ENCODE measurements around the gene CDH2.

The CDH2 gene

DNA sequence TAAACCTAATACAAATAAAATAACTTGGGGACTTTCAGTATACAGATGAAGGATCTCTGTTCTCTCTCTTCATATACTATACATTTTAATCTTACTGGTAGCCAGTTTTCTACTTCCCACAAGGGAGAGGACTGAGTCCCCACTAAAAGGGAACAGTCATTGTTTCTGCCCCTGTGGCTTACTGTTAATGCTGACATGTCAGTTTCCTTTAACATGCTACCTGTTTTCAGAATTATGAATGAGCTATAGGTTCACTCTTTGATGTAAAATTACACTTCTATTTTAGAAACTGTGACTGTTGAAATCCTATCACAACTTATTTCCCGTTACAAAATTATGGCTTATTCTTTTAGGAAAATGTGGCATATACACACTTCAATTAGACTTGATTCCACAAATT is 207.7 kb downstream of the CDH2 start:
- no CpG with 5 or more reads among the region's 1 CpG for WGBS (ENCODE audit: insufficient coverage, insufficient read length)
- H3K9me3 ChIP-seq (ENCODE audit: control insufficient read depth, insufficient read depth, low read length), result no peaks in the 10 kb centered on the region
- no peaks in the 10 kb centered on the region for H3K27me3 ChIP-seq (ENCODE audit: control insufficient read depth, insufficient read depth, low read length)
- H3K4me1 ChIP-seq (ENCODE audit: control insufficient read depth, insufficient read depth, low read length), result 0 out of 2 replicates have a peak, but pooled peaks cover 2% of the 10 kb centered on the region
- H3K4me3 ChIP-seq (ENCODE audit: low read length), result no peak overlapping the region
- H3K27ac ChIP-seq (ENCODE audit: low read length), result no peak overlapping the region
- no peaks in the 10 kb centered on the region for H3K36me3 ChIP-seq (ENCODE audit: control insufficient read depth, insufficient read depth, low read length)
- no peak for DNase-seq (ENCODE audit: low read depth, low spot score)

DNA sequence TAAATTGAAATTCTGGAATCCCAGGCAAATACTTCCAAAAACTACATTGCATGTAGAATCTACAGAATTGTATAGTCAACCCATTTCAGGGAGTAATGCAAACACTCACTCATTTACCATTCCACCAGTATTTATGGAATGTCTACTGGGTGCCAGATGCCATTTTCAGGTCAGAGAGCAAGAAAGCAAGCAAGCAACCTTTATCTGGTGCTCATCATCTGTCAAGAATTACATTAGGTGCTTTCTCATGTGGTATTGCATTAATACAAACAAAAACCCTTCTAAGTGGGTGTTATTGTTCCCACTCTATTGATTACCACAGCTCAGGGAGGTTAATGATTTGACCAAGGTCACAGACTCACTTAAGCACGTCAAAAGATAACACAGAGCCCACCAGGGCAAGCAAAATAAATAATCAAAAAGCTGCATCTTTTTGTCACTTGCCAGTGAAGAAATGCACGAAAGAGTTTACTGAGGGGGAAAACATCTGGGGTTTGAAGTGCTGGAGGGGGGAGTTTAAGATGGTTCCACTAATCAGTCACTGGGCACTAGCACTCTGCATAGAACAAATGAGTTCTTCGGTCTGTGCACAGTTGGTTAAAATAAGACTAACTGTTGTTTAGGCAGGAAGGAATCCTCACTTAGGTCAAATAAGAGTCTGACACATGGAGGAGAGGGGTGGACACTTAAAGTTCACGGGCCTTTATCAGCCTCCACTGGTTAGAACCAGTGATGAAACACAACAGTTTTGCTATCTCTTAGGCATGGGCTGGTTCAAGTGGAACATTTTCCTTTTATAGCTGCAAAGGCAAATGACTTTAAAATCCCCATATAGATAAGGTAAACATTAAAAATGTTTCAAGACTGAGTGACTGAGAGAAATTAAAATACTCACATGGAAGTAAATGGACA is 208.8 kb downstream of the CDH2 start:
- no peaks in the 10 kb centered on the region for H3K9me3 ChIP-seq (ENCODE audit: control insufficient read depth, insufficient read depth, low read length)
- no peaks in the 10 kb centered on the region for H3K27me3 ChIP-seq (ENCODE audit: control insufficient read depth, insufficient read depth, low read length)
- H3K27ac ChIP-seq (ENCODE audit: low read length), result no peak overlapping the region
- 0 out of 2 replicates have a peak, but pooled peaks cover 2% of the 10 kb centered on the region for H3K4me1 ChIP-seq (ENCODE audit: control insufficient read depth, insufficient read depth, low read length)
- H3K4me3 ChIP-seq (ENCODE audit: low read length), result no peak overlapping the region
- H3K36me3 ChIP-seq (ENCODE audit: control insufficient read depth, insufficient read depth, low read length), result no peaks in the 10 kb centered on the region
- DNase-seq (ENCODE audit: low read depth, low spot score), result no peak
- WGBS (ENCODE audit: insufficient coverage, insufficient read length), result no CpG with 5 or more reads among the region's 4 CpGs

DNA sequence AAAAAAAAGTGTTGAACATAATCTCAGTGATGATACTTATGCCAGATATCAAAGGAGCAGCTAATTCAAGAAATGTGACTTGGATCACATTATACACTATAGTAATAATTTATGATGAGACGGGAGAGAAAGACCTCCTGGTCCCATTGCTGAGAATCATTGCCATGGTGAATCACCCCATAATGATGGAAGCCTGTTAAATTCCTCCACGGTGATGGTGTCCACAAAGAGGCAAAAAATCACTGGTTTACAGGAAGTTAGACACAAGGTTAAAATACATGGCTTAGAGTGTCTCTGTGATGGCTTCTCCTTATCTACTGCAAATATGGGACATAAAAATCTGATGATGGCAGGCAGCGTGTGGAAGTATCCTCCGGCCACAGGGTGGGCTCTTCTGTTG is 210.0 kb downstream of the CDH2 start:
- H3K36me3 ChIP-seq (ENCODE audit: control insufficient read depth, insufficient read depth, low read length), result no peaks in the 10 kb centered on the region
- no CpG with 5 or more reads among the region's 4 CpGs for WGBS (ENCODE audit: insufficient coverage, insufficient read length)

DNA sequence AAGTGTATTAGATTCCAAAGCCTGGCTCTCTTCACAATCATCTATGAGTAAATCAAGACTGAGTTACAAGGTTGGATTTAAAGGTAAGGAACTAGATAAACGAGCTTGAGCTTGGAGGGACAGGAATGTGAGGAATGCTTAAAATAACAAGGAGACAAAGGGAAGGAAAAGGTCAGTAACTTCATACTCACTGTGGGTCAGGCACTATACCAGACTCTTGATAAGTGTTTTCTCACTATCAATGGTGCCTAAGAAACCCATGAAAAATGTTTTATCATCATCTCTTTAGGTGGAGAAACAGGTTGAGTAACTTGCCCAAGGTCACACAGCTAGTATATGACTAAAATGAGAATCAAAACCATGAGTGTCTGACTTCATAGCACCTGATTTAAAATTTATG is 212.1 kb downstream of the CDH2 start:
- no peak overlapping the region for H3K4me3 ChIP-seq (ENCODE audit: low read length)
- H3K4me1 ChIP-seq (ENCODE audit: control insufficient read depth, insufficient read depth, low read length), result 0 out of 2 replicates have a peak, but pooled peaks cover 2% of the 10 kb centered on the region
- DNase-seq (ENCODE audit: low read depth, low spot score), result no peak
- no CpG with 5 or more reads among the region's 1 CpG for WGBS (ENCODE audit: insufficient coverage, insufficient read length)
- H3K27ac ChIP-seq (ENCODE audit: low read length), result no peak overlapping the region
- H3K27me3 ChIP-seq (ENCODE audit: control insufficient read depth, insufficient read depth, low read length), result no peaks in the 10 kb centered on the region
- H3K36me3 ChIP-seq (ENCODE audit: control insufficient read depth, insufficient read depth, low read length), result no peaks in the 10 kb centered on the region
- H3K9me3 ChIP-seq (ENCODE audit: control insufficient read depth, insufficient read depth, low read length), result no peaks in the 10 kb centered on the region

More for the DNA sequence above, 210.0 kb downstream of the CDH2 start:
- H3K4me3 ChIP-seq (ENCODE audit: low read length), result no peak overlapping the region
- DNase-seq (ENCODE audit: low read depth, low spot score), result no peak
- H3K27ac ChIP-seq (ENCODE audit: low read length), result no peak overlapping the region
- H3K27me3 ChIP-seq (ENCODE audit: control insufficient read depth, insufficient read depth, low read length), result no peaks in the 10 kb centered on the region
- H3K4me1 ChIP-seq (ENCODE audit: control insufficient read depth, insufficient read depth, low read length), result 0 out of 2 replicates have a peak, but pooled peaks cover 2% of the 10 kb centered on the region
- H3K9me3 ChIP-seq (ENCODE audit: control insufficient read depth, insufficient read depth, low read length), result no peaks in the 10 kb centered on the region

DNA sequence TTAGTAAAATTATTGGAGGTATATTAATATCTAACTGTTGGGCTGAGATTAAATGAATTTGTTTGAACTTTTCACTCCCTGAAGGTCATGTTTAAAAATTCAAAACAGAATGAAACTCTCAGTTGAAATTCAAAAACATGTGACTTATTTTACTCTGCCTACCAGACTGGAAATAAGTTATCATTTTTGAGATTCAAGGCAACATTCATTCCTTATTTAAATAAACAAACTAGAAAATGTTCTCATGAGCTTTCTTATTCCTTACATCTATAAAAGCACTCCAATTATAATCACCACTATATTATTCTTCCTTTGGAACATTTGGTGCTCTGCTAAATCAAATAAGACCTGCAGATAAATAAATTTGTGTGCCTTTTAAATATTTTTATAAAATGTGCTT is 217.8 kb downstream of the CDH2 start:
- Histone ChIP-seq H3K27ac (ENCODE audit: low read length) (no peak overlapping the region), H3K4me1 (ENCODE audit: control insufficient read depth, insufficient read depth, low read length) (no peaks in the 10 kb centered on the region), H3K4me3 (ENCODE audit: low read length) (no peak overlapping the region), H3K27me3 (ENCODE audit: control insufficient read depth, insufficient read depth, low read length) (no peaks in the 10 kb centered on the region), H3K36me3 (ENCODE audit: control insufficient read depth, insufficient read depth, low read length) (no peaks in the 10 kb centered on the region; the same call in 1 of the 2 replicates), H3K9me3 (ENCODE audit: control insufficient read depth, insufficient read depth, low read length) (no peaks in the 10 kb centered on the region)
- no peak for DNase-seq (ENCODE audit: low read depth, low spot score)

DNA sequence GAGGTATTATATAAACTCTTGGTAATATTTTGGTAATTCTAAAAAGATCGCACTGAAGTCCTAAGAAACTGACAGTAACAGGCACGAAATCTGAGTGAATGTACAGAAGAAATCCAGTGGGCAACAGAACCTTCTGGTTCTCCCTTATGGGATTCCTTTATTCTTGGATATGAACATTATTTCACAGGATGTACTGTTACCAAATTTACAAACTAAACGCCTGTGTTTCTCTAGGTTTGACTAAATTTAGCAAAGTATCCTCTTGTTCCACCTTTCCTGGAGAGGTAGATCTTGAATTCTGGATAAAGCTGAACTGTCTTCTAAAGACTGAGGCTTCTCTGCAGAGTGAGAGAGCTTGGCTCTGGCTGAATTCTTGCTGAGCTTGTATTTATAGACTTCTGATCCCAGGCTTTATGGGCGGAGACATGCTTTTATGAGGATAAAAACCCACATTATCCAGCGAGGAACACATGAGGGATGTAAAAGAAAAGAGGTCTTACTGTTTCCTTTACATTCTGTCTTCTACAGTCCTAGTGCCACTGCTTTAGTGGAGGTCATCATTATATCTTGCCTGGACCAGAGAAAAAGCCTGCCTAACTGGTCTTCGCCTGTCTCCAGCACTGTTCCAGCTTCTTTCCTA is 220.8 kb downstream of the CDH2 start:
- H3K27ac ChIP-seq (ENCODE audit: low read length), result no peak overlapping the region
- H3K9me3 ChIP-seq (ENCODE audit: control insufficient read depth, insufficient read depth, low read length), result no peaks in the 10 kb centered on the region
- no peaks in the 10 kb centered on the region for H3K27me3 ChIP-seq (ENCODE audit: control insufficient read depth, insufficient read depth, low read length)
- WGBS (ENCODE audit: insufficient coverage, insufficient read length), result no CpG with 5 or more reads among the region's 6 CpGs
- no peak overlapping the region for H3K4me3 ChIP-seq (ENCODE audit: low read length)
- no peaks in the 10 kb centered on the region for H3K4me1 ChIP-seq (ENCODE audit: control insufficient read depth, insufficient read depth, low read length)
- no peaks in the 10 kb centered on the region; the same call in 1 of the 2 replicates for H3K36me3 ChIP-seq (ENCODE audit: control insufficient read depth, insufficient read depth, low read length)
- DNase-seq (ENCODE audit: low read depth, low spot score), result no peak

DNA sequence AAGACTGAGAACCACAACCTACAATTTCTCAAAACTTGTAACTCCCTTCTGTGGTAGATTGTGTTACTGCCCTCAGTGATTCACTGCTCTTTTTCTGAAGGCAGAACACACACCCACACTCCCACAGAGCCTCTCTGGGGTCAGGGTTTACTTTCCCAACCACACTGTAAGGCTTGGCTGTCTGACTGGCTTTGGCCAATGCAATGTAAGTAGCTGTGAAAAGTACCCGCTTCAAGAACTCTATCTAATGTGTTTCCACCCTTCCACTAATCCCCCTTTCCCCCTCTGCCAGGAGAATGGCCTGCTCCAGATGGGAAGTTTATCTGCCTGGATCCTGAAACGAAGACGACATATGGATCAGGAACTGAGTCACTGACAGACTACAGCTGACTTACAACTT is 222.7 kb downstream of the CDH2 start:
- Histone ChIP-seq H3K4me3 (ENCODE audit: low read length) (no peak overlapping the region), H3K36me3 (ENCODE audit: control insufficient read depth, insufficient read depth, low read length) (no peaks in the 10 kb centered on the region; the same call in 1 of the 2 replicates), H3K27ac (ENCODE audit: low read length) (no peak overlapping the region), H3K4me1 (ENCODE audit: control insufficient read depth, insufficient read depth, low read length) (no peaks in the 10 kb centered on the region), H3K27me3 (ENCODE audit: control insufficient read depth, insufficient read depth, low read length) (no peaks in the 10 kb centered on the region), H3K9me3 (ENCODE audit: control insufficient read depth, insufficient read depth, low read length) (no peaks in the 10 kb centered on the region)
- no CpG with 5 or more reads among the region's 3 CpGs for WGBS (ENCODE audit: insufficient coverage, insufficient read length)
- DNase-seq (ENCODE audit: low read depth, low spot score), result no peak

DNA sequence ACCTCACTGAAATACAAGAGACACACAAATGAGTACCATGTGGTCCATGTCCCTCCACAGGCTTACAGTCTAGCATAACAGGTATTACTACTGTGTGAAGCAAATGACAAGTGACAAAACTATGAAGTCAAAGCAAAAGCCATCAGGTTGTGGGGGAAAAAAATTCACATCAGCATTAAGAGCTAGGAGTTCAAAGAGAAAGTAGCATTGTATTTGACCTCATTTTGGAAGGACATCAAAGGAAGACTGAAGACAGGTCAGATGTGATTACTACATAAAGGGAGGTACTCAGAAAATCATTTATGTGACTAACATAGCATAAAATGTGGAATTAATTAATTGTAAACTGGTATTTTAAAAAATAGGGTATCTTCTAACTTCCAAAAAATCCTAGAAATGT is 224.2 kb downstream of the CDH2 start:
- no peaks in the 10 kb centered on the region for H3K4me1 ChIP-seq (ENCODE audit: control insufficient read depth, insufficient read depth, low read length)
- no peaks in the 10 kb centered on the region for H3K27me3 ChIP-seq (ENCODE audit: control insufficient read depth, insufficient read depth, low read length)
- no peak for DNase-seq (ENCODE audit: low read depth, low spot score)
- no peaks in the 10 kb centered on the region for H3K9me3 ChIP-seq (ENCODE audit: control insufficient read depth, insufficient read depth, low read length)
- no peak overlapping the region for H3K4me3 ChIP-seq (ENCODE audit: low read length)
- no peaks in the 10 kb centered on the region; the same call in 1 of the 2 replicates for H3K36me3 ChIP-seq (ENCODE audit: control insufficient read depth, insufficient read depth, low read length)
- H3K27ac ChIP-seq (ENCODE audit: low read length), result no peak overlapping the region

DNA sequence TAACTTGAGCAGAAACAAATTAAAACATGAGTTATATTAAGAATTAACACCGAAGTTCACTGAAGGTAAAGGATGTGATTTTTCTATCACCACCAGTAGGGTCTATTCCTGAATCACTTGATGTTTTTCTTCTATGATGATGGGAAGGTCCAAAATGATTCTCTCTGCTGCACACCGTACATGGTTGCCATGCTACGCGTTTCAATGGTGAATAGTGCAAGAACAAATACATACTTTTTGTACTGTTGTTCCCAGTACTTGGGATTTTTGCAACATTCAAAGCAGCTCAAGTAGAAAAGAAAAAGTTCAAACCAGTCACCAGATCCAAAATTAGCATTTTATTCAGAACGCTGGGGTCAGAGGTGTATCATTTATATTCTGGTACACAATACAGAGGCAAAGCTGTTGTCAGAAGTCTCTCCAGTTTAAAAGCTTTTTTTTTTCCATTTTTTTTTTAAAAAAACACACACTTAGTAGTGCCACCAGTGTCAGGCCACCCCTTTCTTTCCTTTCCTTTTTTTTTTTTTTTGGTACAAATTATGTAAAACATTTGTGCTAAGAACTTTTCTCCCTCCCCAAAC is 226.2 kb downstream of the CDH2 start:
- Histone ChIP-seq H3K36me3 (ENCODE audit: control insufficient read depth, insufficient read depth, low read length) (no peaks in the 10 kb centered on the region; the same call in 1 of the 2 replicates), H3K9me3 (ENCODE audit: control insufficient read depth, insufficient read depth, low read length) (no peaks in the 10 kb centered on the region), H3K27ac (ENCODE audit: low read length) (no peak overlapping the region), H3K4me1 (ENCODE audit: control insufficient read depth, insufficient read depth, low read length) (no peaks in the 10 kb centered on the region), H3K4me3 (ENCODE audit: low read length) (no peak overlapping the region), H3K27me3 (ENCODE audit: control insufficient read depth, insufficient read depth, low read length) (no peaks in the 10 kb centered on the region)
- WGBS (ENCODE audit: insufficient coverage, insufficient read length), result no CpG with 5 or more reads among the region's 5 CpGs
- no peak for DNase-seq (ENCODE audit: low read depth, low spot score)

DNA sequence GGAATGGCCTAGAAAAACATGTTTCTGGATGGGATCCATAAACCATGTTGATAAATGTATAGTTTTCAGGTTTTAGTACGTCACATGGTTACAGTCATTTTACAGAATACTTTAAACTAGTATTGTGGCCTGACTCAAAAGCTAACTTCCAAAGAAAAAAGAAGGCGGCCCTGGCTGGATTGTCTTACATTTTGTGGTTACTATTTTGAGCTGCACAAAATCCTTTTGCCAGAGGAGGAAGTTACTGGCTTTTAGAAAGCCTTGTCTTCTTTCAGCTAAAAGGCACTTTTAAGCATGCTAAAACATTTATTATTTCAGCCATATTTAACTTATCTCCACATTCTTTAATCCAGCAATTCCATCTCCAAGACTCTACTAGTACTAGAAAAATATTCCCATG is 227.9 kb downstream of the CDH2 start:
- Histone ChIP-seq H3K4me1 (ENCODE audit: control insufficient read depth, insufficient read depth, low read length) (no peaks in the 10 kb centered on the region), H3K9me3 (ENCODE audit: control insufficient read depth, insufficient read depth, low read length) (no peaks in the 10 kb centered on the region), H3K27me3 (ENCODE audit: control insufficient read depth, insufficient read depth, low read length) (no peaks in the 10 kb centered on the region), H3K36me3 (ENCODE audit: control insufficient read depth, insufficient read depth, low read length) (no peaks in the 10 kb centered on the region), H3K27ac (ENCODE audit: low read length) (no peak overlapping the region), H3K4me3 (ENCODE audit: low read length) (no peak overlapping the region)
- DNase-seq (ENCODE audit: low read depth, low spot score), result no peak
- no CpG with 5 or more reads among the region's 2 CpGs for WGBS (ENCODE audit: insufficient coverage, insufficient read length)
